Measurements from ENCODE around the gene OSBPL1A.

GRCh38 chr18:24208270-24209035 is 189.2 kb downstream of the OSBPL1A start:
- TF ChIP-seq POLR2A (IDR thresholded peaks at IDR 0.05) (no peak), CTCF (IDR thresholded peaks at IDR 0.05) (no peak)
